Measurements from ENCODE around the gene THEMIS.

GRCh38 chr6:127933137-127933536, 32.3 kb upstream of the THEMIS start:
- TF ChIP-seq, protein P1, sequence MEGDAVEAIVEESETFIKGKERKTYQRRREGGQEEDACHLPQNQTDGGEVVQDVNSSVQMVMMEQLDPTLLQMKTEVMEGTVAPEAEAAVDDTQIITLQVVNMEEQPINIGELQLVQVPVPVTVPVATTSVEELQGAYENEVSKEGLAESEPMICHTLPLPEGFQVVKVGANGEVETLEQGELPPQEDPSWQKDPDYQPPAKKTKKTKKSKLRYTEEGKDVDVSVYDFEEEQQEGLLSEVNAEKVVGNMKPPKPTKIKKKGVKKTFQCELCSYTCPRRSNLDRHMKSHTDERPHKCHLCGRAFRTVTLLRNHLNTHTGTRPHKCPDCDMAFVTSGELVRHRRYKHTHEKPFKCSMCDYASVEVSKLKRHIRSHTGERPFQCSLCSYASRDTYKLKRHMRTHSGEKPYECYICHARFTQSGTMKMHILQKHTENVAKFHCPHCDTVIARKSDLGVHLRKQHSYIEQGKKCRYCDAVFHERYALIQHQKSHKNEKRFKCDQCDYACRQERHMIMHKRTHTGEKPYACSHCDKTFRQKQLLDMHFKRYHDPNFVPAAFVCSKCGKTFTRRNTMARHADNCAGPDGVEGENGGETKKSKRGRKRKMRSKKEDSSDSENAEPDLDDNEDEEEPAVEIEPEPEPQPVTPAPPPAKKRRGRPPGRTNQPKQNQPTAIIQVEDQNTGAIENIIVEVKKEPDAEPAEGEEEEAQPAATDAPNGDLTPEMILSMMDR (IDR thresholded peaks at IDR 0.05), result no peak
- TF ChIP-seq EZH2 (IDR thresholded peaks at IDR 0.05), result no peak
